BLaER1 treated with 17β-estradiol and CSF1 and Interleukin-3, amounts not matched to agents 10 nM and 100 nM (cell line): ENCODE measurements around the gene ZNF462.
A peak's percentile ranks its signal among the peaks of the same experiment; 100 is the strongest.

ENCODE experiments used
- H3K27ac ChIP-seq, 11 experiments: shearing (Covaris generic); formaldehyde crosslinking; 2 replicates each; pipeline ENCODE4 v1.8.1; 2022
- H3K27me3 ChIP-seq, 11 experiments: shearing (Covaris generic); formaldehyde crosslinking; 2 replicates each; pipeline ENCODE4 v1.8.1; 2022
- H3K36me3 ChIP-seq, 11 experiments: shearing (Covaris generic); formaldehyde crosslinking; 2 replicates each; pipeline ENCODE4 v1.8.1; 2022
- H3K4me1 ChIP-seq, 10 experiments: shearing (Covaris generic); formaldehyde crosslinking; 2 replicates each; pipeline ENCODE4 v1.8.1; 2022
- H3K4me2 ChIP-seq, 11 experiments: shearing (Covaris generic); formaldehyde crosslinking; 2 replicates each; pipeline ENCODE4 v1.8.1; 2022
- H3K4me3 ChIP-seq, 10 experiments: shearing (Covaris generic); formaldehyde crosslinking; 2 replicates each; pipeline ENCODE4 v1.8.1; 2022
- H3K9ac ChIP-seq, 11 experiments: shearing (Covaris generic); formaldehyde crosslinking; 2 replicates each; pipeline ENCODE4 v1.8.1; 2022
- H3K9me3 ChIP-seq, 11 experiments: shearing (Covaris generic); formaldehyde crosslinking; replicated peaks in 1 of 11; 2 replicates each; pipeline ENCODE4 v1.8.1; 2022
- H4K20me1 ChIP-seq, 11 experiments: shearing (Covaris generic); formaldehyde crosslinking; 2 replicates each; pipeline ENCODE4 v1.8.1; 2022
- Cebpa-rat ChIP-seq, 11 experiments: shearing (Covaris generic); IDR thresholded peaks; 2 replicates each; pipeline ENCODE4 v1.8.1; 2022

ZNF462 gene

DNA sequence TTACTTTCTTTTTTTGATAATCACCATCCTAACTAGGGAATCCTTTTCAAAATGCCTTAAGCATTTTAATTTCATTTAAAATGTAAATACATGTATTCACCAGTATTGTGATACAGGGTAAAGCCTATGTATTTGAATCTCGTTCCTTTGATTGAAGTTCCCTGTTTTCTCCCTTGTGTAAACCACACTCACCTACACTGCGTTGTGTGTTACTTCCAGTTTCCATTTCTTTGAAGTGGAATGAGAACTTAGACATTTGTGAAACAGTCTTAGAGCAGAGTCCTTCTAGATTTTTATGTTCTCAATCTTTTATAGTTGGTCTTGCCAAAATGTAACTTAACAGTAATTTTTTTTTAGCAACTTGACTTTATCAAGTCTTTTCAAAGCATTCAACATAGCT, 101.4 kb downstream of the ZNF462 start:
- no peak for TF ChIP-seq Cebpa-rat (IDR thresholded peaks at IDR 0.05)
- H3K36me3 ChIP-seq = peaks cover 0 to 1% (median 0%) of the 10 kb centered on the region in 11 experiments; a peak in 1 of 22 replicates
- no peaks in the 10 kb centered on the region for H3K27me3 ChIP-seq
- no peak overlapping the region for H3K4me2 ChIP-seq
- no peaks in the 10 kb centered on the region for H3K9me3 ChIP-seq
- H3K9ac ChIP-seq = no peak overlapping the region
- H3K4me3 ChIP-seq = no peak overlapping the region
- H3K27ac ChIP-seq = no peak overlapping the region
- no peaks in the 10 kb centered on the region for H3K4me1 ChIP-seq
- no peaks in the 10 kb centered on the region for H4K20me1 ChIP-seq

DNA sequence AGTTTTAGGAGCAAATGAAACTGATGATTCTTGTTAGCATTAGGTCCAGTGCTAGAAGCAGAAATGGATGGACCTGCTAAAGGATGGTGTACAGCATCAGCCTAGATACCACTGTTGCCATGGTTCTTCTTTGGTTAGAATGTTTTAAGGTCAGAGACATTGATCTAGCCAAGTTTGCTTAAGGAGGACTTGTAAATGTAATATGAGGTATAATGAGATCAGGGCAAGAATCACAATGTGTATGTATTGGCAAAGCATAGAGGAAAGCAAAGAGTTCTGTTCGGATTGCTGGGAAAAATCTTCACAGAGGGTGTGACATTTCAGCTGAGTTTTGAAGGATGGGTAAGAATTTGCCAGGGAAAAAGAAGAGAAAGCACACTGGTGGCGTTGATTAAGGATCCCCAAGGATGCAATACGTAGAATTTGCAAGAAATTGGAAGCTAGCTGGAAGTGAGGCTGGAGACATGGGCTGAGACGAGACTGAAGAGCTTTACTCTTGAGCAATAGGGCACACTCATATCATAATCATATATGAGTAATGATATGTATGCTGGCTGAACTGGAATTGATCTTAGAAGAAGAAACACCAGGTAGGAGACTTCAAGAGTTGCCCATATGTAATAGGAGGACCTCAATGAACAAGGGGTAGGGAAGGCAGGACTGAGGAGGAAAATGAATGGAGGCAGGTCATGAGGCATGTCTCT, 102.0 kb downstream of the ZNF462 start:
- H3K4me3 ChIP-seq = no peak overlapping the region
- no peaks in the 10 kb centered on the region for H3K4me1 ChIP-seq
- no peak overlapping the region for H3K4me2 ChIP-seq
- no peaks in the 10 kb centered on the region for H4K20me1 ChIP-seq
- no peak overlapping the region for H3K9ac ChIP-seq
- TF ChIP-seq Cebpa-rat (IDR thresholded peaks at IDR 0.05) = no peak
- H3K36me3 ChIP-seq = no peaks in the 10 kb centered on the region
- no peaks in the 10 kb centered on the region for H3K27me3 ChIP-seq
- H3K27ac ChIP-seq = no peak overlapping the region
- no peaks in the 10 kb centered on the region for H3K9me3 ChIP-seq

DNA sequence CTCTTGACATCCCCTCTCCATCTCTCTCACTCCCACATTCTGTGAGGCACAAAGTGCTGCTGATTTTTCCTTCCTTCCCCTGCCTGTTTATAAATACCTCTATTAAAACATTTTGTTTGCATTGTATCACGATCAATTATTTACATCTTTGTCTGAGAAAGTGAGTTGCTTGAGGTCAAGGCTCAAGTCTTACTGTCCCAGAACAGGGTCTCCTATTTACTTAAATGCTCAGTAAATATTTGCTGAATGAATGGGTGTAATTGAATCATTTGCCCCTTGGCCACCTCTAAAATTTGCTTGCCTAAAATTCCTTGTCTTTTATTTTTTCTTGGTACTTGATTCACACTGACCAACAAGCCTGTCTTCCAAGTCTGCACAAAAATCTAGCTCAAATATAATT, 103.5 kb downstream of the ZNF462 start:
- Histone ChIP-seq H3K4me1 (no peaks in the 10 kb centered on the region), H3K27me3 (no peaks in the 10 kb centered on the region), H4K20me1 (no peaks in the 10 kb centered on the region), H3K4me2 (no peak overlapping the region), H3K9me3 (no peaks in the 10 kb centered on the region), H3K9ac (no peak overlapping the region), H3K27ac (no peak overlapping the region), H3K36me3 (no peaks in the 10 kb centered on the region), H3K4me3 (no peak overlapping the region)
- no peak for TF ChIP-seq Cebpa-rat (IDR thresholded peaks at IDR 0.05)

DNA sequence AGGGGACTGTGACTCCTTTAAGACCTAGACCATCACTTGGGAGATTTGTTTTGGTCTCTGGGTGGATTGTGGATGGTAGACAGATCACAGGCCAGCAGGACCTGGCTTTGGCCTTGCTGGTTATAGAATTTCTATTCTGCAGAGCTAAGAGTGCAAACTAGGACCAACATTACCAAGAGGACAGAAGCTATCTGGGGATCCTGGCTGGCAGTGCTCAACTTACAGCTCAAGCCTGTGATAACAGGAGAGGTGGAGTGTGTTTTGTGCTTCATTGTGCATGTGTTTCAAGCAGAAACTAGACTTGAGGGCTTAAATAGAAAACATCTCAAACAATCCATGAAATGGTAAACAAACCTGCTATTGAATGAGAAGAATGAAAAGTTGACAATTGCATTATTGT, 106.7 kb downstream of the ZNF462 start:
- TF ChIP-seq Cebpa-rat (IDR thresholded peaks at IDR 0.05) = no peak
- H4K20me1 ChIP-seq = no peaks in the 10 kb centered on the region
- H3K36me3 ChIP-seq = peaks cover 0 to 17% (median 8%) of the 10 kb centered on the region in 11 experiments; a peak in 10 of 22 replicates
- no peaks in the 10 kb centered on the region for H3K27me3 ChIP-seq
- H3K4me3 ChIP-seq = no peak overlapping the region
- no peak overlapping the region for H3K9ac ChIP-seq
- H3K4me2 ChIP-seq = no peak overlapping the region
- peaks cover 0 to 10% (median 0%) of the 10 kb centered on the region in 10 experiments; a peak in 4 of 20 replicates for H3K4me1 ChIP-seq
- H3K27ac ChIP-seq = no peak overlapping the region
- H3K9me3 ChIP-seq = no peaks in the 10 kb centered on the region

DNA sequence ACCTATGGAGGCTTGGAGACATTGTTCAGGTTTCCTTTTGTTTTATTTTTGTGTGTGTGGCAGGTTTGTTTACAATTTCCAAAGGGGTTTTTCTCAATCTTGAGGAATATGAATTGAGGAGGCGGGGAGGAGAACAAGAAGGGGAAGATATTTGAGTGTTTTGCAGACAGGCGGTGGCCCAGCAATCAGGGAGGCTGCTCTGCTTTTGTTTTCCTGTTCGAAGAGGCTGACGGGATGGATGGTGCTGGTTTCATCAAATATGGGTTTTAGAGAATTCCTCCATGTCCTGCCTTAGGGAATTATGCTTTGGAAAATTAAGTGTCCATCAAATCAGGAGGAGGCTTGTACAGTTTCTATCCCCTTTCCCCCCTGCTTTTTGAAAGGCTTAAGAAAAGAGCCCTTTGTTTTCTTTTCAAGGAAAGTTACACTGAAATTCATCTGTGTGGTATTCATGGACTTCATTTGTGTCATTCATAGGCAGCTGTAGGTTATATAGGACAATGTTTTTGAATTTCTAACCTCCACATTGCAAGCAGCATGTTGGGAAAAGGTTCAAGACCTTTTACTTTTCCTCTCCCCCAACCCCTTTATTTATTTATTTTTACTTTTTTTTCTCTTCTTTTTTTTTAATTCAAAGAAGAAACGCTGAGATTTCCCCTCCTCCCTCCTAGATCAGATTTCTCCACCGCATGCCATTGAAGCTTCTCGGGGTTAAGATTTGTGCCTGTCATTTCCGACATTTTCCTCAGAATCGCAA, 107.4 kb downstream of the ZNF462 start:
- Histone ChIP-seq H3K27me3 (no peaks in the 10 kb centered on the region), H3K4me2 (no peak overlapping the region), H3K9me3 (no peaks in the 10 kb centered on the region), H4K20me1 (no peaks in the 10 kb centered on the region), H3K9ac (no peak overlapping the region), H3K36me3 (peaks cover 4 to 22% (median 11%) of the 10 kb centered on the region in 11 experiments; a peak in 13 of 22 replicates), H3K4me3 (no peak overlapping the region), H3K27ac (no peak overlapping the region), H3K4me1 (peaks cover 0 to 10% (median 0%) of the 10 kb centered on the region in 10 experiments; a peak in 4 of 20 replicates)
- TF ChIP-seq Cebpa-rat (IDR thresholded peaks at IDR 0.05) = no peak

DNA sequence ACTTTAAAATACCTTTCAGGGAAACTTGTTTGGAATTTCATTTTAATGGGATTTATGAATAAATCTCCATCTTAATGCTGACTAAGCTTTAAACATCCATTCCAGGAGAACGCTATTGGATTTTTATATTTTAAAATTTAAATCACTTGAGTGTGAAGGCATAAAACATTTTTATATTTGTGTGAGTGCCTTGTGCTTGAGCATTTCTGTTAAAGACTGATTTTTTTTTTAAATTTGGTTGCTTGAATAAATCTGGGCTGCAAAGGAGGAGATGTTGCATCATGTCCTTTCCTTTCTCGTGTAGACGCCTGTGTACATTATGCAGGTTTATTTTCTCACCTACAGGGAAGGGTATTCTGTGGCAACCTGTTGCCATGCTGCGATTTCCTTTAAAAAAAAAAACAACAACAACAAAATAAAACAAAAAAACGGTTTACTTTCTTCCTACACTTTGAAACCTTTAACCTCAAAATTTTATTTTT, 108.1 kb downstream of the ZNF462 start:
- Histone ChIP-seq H3K4me3 (no peak overlapping the region), H3K9me3 (no peaks in the 10 kb centered on the region), H3K4me1 (peaks cover 0 to 10% (median 0%) of the 10 kb centered on the region in 10 experiments; a peak in 4 of 20 replicates), H3K27me3 (no peaks in the 10 kb centered on the region), H3K9ac (no peak overlapping the region), H3K4me2 (no peak overlapping the region), H3K27ac (no peak overlapping the region), H3K36me3 (peaks cover 4 to 25% (median 16%) of the 10 kb centered on the region in 11 experiments; a peak in 14 of 22 replicates), H4K20me1 (no peaks in the 10 kb centered on the region)
- TF ChIP-seq Cebpa-rat (IDR thresholded peaks at IDR 0.05) = no peak

DNA sequence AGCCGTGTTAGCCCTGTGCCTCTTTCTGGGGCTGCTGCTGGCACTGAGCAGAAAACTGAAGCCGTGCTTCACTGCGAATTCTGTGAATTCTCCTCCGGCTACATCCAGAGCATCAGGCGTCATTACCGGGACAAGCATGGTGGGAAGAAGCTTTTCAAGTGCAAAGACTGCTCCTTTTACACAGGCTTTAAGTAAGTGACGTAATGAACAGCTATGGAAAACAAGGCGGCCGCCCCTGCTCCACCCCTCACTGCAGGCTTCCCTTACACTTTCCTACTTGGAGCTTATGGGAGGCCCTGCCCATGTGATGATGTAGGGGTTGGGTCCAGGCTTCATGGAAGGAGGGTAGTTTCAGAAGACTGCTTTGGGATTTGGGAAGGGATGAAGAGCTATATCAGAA, 109.1 kb downstream of the ZNF462 start:
- Histone ChIP-seq H3K36me3 (peaks cover 4 to 25% (median 18%) of the 10 kb centered on the region in 11 experiments; a peak in 14 of 22 replicates), H3K9me3 (no peaks in the 10 kb centered on the region), H3K4me2 (no peak overlapping the region), H3K27ac (no peak overlapping the region), H3K4me3 (no peak overlapping the region), H3K9ac (no peak overlapping the region), H4K20me1 (no peaks in the 10 kb centered on the region), H3K4me1 (peaks cover 0 to 10% (median 0%) of the 10 kb centered on the region in 10 experiments; a peak in 4 of 20 replicates), H3K27me3 (no peaks in the 10 kb centered on the region)
- TF ChIP-seq Cebpa-rat (IDR thresholded peaks at IDR 0.05) = no peak

DNA sequence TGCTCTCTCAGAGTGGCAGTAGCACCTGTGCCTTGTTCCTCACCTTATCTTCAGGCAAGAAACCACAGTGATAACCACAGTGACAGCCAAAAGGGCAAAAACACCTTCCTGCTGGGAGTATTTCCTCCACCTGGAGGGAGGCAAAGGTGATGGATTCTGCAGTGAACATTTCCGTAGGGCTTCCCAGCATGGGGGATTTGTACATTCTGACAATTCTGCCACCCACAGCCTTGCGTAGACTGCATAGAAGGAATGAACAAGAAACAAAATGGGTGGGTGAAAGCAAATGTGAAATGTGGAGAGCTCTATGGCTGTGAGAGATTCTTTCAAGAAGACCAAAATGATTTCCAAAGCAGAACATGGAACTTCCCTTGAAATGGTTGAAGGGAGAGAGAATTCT, 111.4 kb downstream of the ZNF462 start:
- TF ChIP-seq Cebpa-rat (IDR thresholded peaks at IDR 0.05) = no peak
- Histone ChIP-seq H3K36me3 (peaks cover 4 to 32% (median 18%) of the 10 kb centered on the region in 11 experiments; a peak in 14 of 22 replicates), H3K27me3 (no peaks in the 10 kb centered on the region), H3K27ac (no peak overlapping the region), H4K20me1 (no peaks in the 10 kb centered on the region), H3K4me2 (0 out of 22 replicates have a peak overlapping the region, but pooled peaks of 1 of the 11 experiments have one; percentile 11), H3K4me3 (no peak overlapping the region), H3K9ac (no peak overlapping the region), H3K4me1 (peaks cover 0 to 10% (median 0%) of the 10 kb centered on the region in 10 experiments; a peak in 4 of 20 replicates), H3K9me3 (no peaks in the 10 kb centered on the region)

DNA sequence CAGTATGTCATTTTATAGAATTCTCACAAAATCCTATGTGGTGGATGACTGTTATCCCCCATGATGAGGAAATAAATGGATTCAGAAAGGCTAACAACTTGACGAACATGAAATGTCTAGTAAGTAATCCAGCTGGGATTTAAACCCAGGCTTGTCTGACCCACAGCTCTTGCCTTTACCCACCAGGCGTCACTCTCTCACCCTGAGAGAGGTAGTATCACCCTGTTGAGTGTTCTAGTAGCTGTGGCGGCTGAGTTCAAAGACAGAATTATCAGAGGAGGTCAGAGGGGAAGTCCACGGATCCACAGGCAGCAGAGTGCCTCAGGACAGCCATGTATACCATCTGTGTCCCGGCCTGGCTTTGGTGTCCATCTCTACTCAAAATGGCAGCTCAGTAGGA, 113.8 kb downstream of the ZNF462 start:
- H3K4me1 ChIP-seq = peaks cover 0 to 10% (median 0%) of the 10 kb centered on the region in 10 experiments; a peak in 4 of 20 replicates
- H3K36me3 ChIP-seq = peaks cover 4 to 36% (median 18%) of the 10 kb centered on the region in 11 experiments; a peak in 14 of 22 replicates
- no peak overlapping the region for H3K4me3 ChIP-seq
- no peak overlapping the region for H3K27ac ChIP-seq
- H3K27me3 ChIP-seq = no peaks in the 10 kb centered on the region
- H3K9ac ChIP-seq = no peak overlapping the region
- no peaks in the 10 kb centered on the region for H3K9me3 ChIP-seq
- TF ChIP-seq Cebpa-rat (IDR thresholded peaks at IDR 0.05) = no peak
- H4K20me1 ChIP-seq = no peaks in the 10 kb centered on the region
- no peak overlapping the region for H3K4me2 ChIP-seq
